Measurements from ENCODE around the gene KYNU.

- TF ChIP-seq CTCF (IDR thresholded peaks at IDR 0.05; ENCODE audit: low read depth, low read length, poor library complexity, severe bottlenecking) (no peak), EZH2phosphoT487 (IDR thresholded peaks at IDR 0.05; ENCODE audit: borderline replicate concordance, low read length) (no peak)
Observed at GRCh38 chr2:143063612-143064200, 186.2 kb downstream of the KYNU start.
